Tibial nerve (tissue), 4 donors: Measurements from ENCODE around the gene CEP350. TPM values are rescaled to one million over a fixed set of nuclear protein-coding genes. Genes with fewer than 3 reads are reported as not detected.

ENCODE experiments used
- DNase-seq, 2 donors: peaks; one replicate each; pipeline ENCODE4 v3.0.0-alpha.2; 2019; ENCODE audit warnings: low spot score in 2 of 2
- H3K27ac ChIP-seq, 4 donors: fragments of 200-600 bp; sonication (generic) in 3 of 4; one replicate each; pipeline ENCODE4 v1.5.1; 2017 to 2019; ENCODE audit warnings: mild to moderate bottlenecking in 1 of 4
- H3K27me3 ChIP-seq, 2 donors: fragments of 200-600 bp; sonication (generic) in 1 of 2; one replicate each; pipeline versions ENCODE4 v1.5.1 to v1.6.0; 2017 to 2019
- H3K36me3 ChIP-seq, 3 donors: fragments of 200-600 bp; sonication (generic); one replicate each; pipeline ENCODE4 v1.5.1; 2018 to 2019
- H3K4me1 ChIP-seq, 4 donors: fragments of 200-600 bp; sonication (generic) in 3 of 4; one replicate each; pipeline ENCODE4 v1.5.1; 2017 to 2019
- H3K4me3 ChIP-seq, 4 donors: fragments of 200-600 bp; sonication (generic) in 3 of 4; one replicate each; pipeline ENCODE4 v1.5.1; 2017 to 2019; ENCODE audit warnings: mild to moderate bottlenecking in 1 of 4, moderate library complexity in 1 of 4
- H3K9me3 ChIP-seq, 4 donors: fragments of 200-600 bp; sonication (generic) in 3 of 4; one replicate each; pipeline ENCODE4 v1.5.1; 2017 to 2019
- CTCF ChIP-seq, 5 experiments: fragments of 200-600 bp in 3 of 5; fragments of 450-650 bp in 2 of 5; sonication (generic) in 3 of 5; IDR thresholded peaks; one replicate each; pipeline ENCODE4 v1.5.1; 2016 to 2019; ENCODE audit warnings: antibody characterized with exemption in 5 of 5, mild to moderate bottlenecking in 3 of 5, moderate library complexity in 2 of 5
- EP300 ChIP-seq, 2 donors: sonication (generic); formaldehyde crosslinking; IDR thresholded peaks; one replicate each; pipeline ENCODE4 v1.6.1; 2017; ENCODE audit warnings: antibody characterized with exemption in 2 of 2, mild to moderate bottlenecking in 1 of 2
- POLR2A ChIP-seq, 2 donors: fragments of 450-650 bp; IDR thresholded peaks; one replicate each; pipeline ENCODE4 v1.6.1; 2017; ENCODE audit warnings: antibody characterized with exemption in 2 of 2, mild to moderate bottlenecking in 2 of 2, moderate library complexity in 2 of 2
- WGBS, 2 donors: methylation state at CpG; one replicate each; pipeline ENCODE4 v1.1.5; 2018; 5-methylcytosine and 5-hydroxymethylcytosine counted together
- total RNA-seq, 4 donors: library from RNA; depleted of rRNA; stranded (reverse); fragments of >200 nt; gene quantifications; one replicate each; pipeline ENCODE4 v1.1.0, GENCODE V29; 2016

CEP350 gene
- total RNA-seq, 4 donors from 2014 or later = 82.6 to 112 (median 94.9) TPM

DNA sequence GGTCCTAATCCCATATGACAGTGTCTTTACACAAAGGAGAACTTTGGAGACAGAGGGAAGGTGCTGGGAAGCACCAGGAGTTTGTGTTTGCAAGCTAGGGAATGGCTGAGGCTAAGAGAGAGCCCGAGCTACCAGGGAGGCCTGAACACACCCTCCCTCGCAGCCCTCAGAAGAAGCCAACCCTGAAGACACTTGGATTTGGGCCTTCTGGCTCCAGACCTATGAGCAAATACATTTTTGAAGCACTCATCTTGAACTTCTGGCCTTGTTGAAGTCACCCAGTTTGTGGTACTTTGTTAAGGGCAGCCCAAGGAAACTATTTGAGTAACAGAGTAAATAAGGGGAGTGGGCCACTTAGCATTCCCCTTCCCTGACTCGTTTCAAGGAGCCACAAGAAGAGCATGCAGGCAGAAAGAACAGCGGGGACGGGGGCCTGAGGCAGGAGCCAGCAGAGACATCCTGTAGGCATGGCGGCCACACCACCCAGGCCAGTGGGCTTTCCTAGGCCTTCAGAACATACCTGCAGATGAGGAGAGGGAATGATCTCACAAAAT is 186.8 kb downstream of the CEP350 start:
- TF ChIP-seq POLR2A (IDR thresholded peaks at IDR 0.05) = no peak
- TF ChIP-seq EP300 (IDR thresholded peaks at IDR 0.05) = no peak
- no peak for TF ChIP-seq CTCF (IDR thresholded peaks at IDR 0.05)
- H3K4me1 ChIP-seq = no peaks in the 10 kb centered on the region
- H3K27me3 ChIP-seq = no peaks in the 10 kb centered on the region
- 74 to 79% methylated on average over 6 of the region's 6 CpGs for WGBS, 2 donors
- no peak overlapping the region for H3K4me3 ChIP-seq
- H3K27ac ChIP-seq = no peak overlapping the region
- no peak for DNase-seq
- H3K36me3 ChIP-seq = no peaks in the 10 kb centered on the region
- H3K9me3 ChIP-seq = no peaks in the 10 kb centered on the region

DNA sequence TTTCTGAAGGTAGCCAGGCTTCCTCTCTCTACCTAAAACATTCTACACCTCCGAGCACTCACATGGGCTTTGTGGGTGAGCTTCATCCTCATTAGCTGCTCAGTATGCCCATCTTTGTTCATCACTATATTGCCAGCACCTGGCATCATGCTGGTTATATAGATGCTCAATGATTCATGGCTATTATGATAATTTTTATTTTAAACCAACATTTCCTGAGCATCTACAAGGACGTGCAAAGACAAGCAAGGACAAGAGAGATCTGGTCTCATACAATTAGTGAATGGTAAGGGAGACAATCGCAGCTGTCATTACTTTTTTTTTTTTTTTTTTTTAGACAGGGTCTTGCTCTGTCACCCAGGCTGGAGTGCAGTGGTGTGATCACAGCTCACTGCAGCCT is 188.7 kb downstream of the CEP350 start:
- no peak for TF ChIP-seq POLR2A (IDR thresholded peaks at IDR 0.05)
- TF ChIP-seq CTCF (IDR thresholded peaks at IDR 0.05) = no peak
- TF ChIP-seq EP300 (IDR thresholded peaks at IDR 0.05) = no peak
- Histone ChIP-seq H3K27me3 (no peaks in the 10 kb centered on the region), H3K4me3 (no peak overlapping the region), H3K9me3 (no peaks in the 10 kb centered on the region), H3K27ac (no peak overlapping the region), H3K4me1 (no peaks in the 10 kb centered on the region), H3K36me3 (no peaks in the 10 kb centered on the region)
- 76 to 77% methylated on average over 3 of the region's 3 CpGs for WGBS, 2 donors
- DNase-seq = no peak

- Histone ChIP-seq H3K4me1 (no peaks in the 10 kb centered on the region), H3K27ac (no peak overlapping the region), H3K36me3 (no peaks in the 10 kb centered on the region), H3K4me3 (no peak overlapping the region), H3K27me3 (no peaks in the 10 kb centered on the region), H3K9me3 (no peaks in the 10 kb centered on the region)
- TF ChIP-seq EP300 (IDR thresholded peaks at IDR 0.05) (no peak), CTCF (IDR thresholded peaks at IDR 0.05) (no peak), POLR2A (IDR thresholded peaks at IDR 0.05) (no peak)
- no peak for DNase-seq
- WGBS, 2 donors = 75 to 78% methylated on average over 6 of the region's 6 CpGs
These were observed 190.2 kb downstream of the CEP350 start for GRCh38 chr1:180144659-180145357.

GRCh38 chr1:180145446-180145845 is 190.8 kb downstream of the CEP350 start:
- TF ChIP-seq EP300 (IDR thresholded peaks at IDR 0.05) (no peak), CTCF (IDR thresholded peaks at IDR 0.05) (no peak), POLR2A (IDR thresholded peaks at IDR 0.05) (no peak)
- Histone ChIP-seq H3K27ac (no peak overlapping the region), H3K9me3 (no peaks in the 10 kb centered on the region), H3K36me3 (no peaks in the 10 kb centered on the region), H3K4me3 (no peak overlapping the region), H3K4me1 (no peaks in the 10 kb centered on the region), H3K27me3 (no peaks in the 10 kb centered on the region)
- WGBS, 2 donors = 90 to 94% methylated on average over 3 of the region's 3 CpGs
- no peak for DNase-seq

GRCh38 chr1:180150982-180151381 is 196.4 kb downstream of the CEP350 start:
- no peaks in the 10 kb centered on the region for H3K36me3 ChIP-seq
- no peak for DNase-seq
- TF ChIP-seq CTCF (IDR thresholded peaks at IDR 0.05) (no peak), POLR2A (IDR thresholded peaks at IDR 0.05) (no peak), EP300 (IDR thresholded peaks at IDR 0.05) (no peak)
- WGBS, 2 donors = 43 to 48% methylated on average over 1 of the region's 1 CpG
- H3K4me1 ChIP-seq = peaks cover 0 to 24% (median 5%) of the 10 kb centered on the region in 4 donors
- no peak overlapping the region for H3K4me3 ChIP-seq
- no peaks in the 10 kb centered on the region for H3K9me3 ChIP-seq
- H3K27ac ChIP-seq = peak overlapping the region in 1 of 4 donors; percentile 38
- no peaks in the 10 kb centered on the region for H3K27me3 ChIP-seq
